ENCODE data around the gene BLOC1S3. TPM values are rescaled to one million over a fixed set of nuclear protein-coding genes. Genes with fewer than 3 reads are reported as not detected.

Gene BLOC1S3
- total and polyA plus RNA-seq, 2 of the 13 experiments (the other 11 are each of a cell fraction or from before 2014, with no cell fraction given): 4.3 to 4.8 TPM

DNA sequence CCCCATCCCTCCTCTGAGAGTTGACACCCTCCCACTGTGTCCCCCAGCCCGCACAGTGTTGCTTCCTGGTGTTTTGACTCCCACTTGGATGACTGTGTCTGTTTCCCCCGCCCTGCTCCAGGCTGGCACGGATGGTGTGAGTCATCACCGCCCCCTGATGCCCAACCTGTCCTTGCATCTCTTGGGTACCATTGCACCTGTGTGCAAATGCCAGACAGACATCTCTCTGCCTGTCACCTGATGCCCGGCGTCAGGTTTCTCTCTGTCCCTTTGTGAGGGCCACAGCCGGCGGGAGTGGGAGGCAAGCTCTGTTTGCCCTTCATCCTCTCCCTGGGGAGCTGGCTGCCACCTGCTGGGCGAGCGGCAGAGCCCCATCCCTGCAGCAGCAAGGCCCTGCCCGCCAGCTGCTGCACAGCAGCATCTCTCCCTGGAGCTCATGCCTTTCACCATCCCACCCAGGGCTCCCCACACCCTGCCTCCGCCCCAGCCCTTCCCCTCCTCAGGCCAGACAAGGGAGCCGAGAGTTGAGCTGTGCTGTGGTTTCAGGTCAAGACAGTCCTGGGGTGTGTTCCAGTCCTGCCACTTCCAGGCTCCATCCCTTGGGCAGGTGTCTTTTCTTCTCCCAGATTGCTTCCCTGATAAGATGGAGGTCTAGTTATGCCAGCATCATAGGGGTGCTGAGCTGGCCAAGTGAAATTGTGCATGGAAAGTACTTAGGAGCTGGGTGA lies 47.5 kb upstream of the BLOC1S3 start (continued):
- TF ChIP-seq DNMT3B (CRISPR knock-in tag; conservative IDR thresholded peaks at IDR 0.05): no peak
- no peak for TF ChIP-seq ZBTB7B (CRISPR knock-in tag; IDR thresholded peaks at IDR 0.05)
- TF ChIP-seq YEATS2 (CRISPR knock-in tag; IDR thresholded peaks at IDR 0.05; ENCODE audit: borderline replicate concordance): no peak
- 0 out of 2 replicates have a peak, but pooled peaks have one; percentile 34 for TF ChIP-seq GATAD2A (CRISPR knock-in tag; IDR thresholded peaks at IDR 0.05)
- no peak for TF ChIP-seq ZNF670 (CRISPR knock-in tag; IDR thresholded peaks at IDR 0.05; ENCODE audit: borderline replicate concordance)
- no peak for TF ChIP-seq ZNF432 (CRISPR knock-in tag; IDR thresholded peaks at IDR 0.05; ENCODE audit: borderline replicate concordance)
- TF ChIP-seq ZNF10 (CRISPR knock-in tag; IDR thresholded peaks at IDR 0.05; ENCODE audit: borderline replicate concordance, low read depth): no peak
- TF ChIP-seq ARNTL (CRISPR knock-in tag; IDR thresholded peaks at IDR 0.05): no peak
- no peak for TF ChIP-seq HNF4G (IDR thresholded peaks at IDR 0.05; ENCODE audit: borderline replicate concordance, low read depth, low read length)
- TF ChIP-seq HNF4G (CRISPR knock-in tag; IDR thresholded peaks at IDR 0.05; ENCODE audit: borderline replicate concordance, low read depth): no peak; the same call in 1 of the 2 replicates
- TF ChIP-seq TOPORS (CRISPR knock-in tag; IDR thresholded peaks at IDR 0.05): no peak
- TF ChIP-seq EEA1 (CRISPR knock-in tag; IDR thresholded peaks at IDR 0.05; ENCODE audit: borderline replicate concordance): no peak
- TF ChIP-seq NAIF1 (CRISPR knock-in tag; IDR thresholded peaks at IDR 0.05; ENCODE audit: borderline replicate concordance): no peak
- TF ChIP-seq KLF9 (CRISPR knock-in tag; IDR thresholded peaks at IDR 0.05; ENCODE audit: low read depth): no peak
- TF ChIP-seq, protein P1, sequence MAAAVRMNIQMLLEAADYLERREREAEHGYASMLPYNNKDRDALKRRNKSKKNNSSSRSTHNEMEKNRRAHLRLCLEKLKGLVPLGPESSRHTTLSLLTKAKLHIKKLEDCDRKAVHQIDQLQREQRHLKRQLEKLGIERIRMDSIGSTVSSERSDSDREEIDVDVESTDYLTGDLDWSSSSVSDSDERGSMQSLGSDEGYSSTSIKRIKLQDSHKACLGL (CRISPR knock-in tag; IDR thresholded peaks at IDR 0.05): no peak
- no peak for TF ChIP-seq GPN1 (CRISPR knock-in tag; IDR thresholded peaks at IDR 0.05; ENCODE audit: borderline replicate concordance)
- no peak for TF ChIP-seq JUNB (CRISPR knock-in tag; IDR thresholded peaks at IDR 0.05; ENCODE audit: borderline replicate concordance)
- no peak for TF ChIP-seq KDM1A (CRISPR knock-in tag; IDR thresholded peaks at IDR 0.05)
- TF ChIP-seq, protein P2, sequence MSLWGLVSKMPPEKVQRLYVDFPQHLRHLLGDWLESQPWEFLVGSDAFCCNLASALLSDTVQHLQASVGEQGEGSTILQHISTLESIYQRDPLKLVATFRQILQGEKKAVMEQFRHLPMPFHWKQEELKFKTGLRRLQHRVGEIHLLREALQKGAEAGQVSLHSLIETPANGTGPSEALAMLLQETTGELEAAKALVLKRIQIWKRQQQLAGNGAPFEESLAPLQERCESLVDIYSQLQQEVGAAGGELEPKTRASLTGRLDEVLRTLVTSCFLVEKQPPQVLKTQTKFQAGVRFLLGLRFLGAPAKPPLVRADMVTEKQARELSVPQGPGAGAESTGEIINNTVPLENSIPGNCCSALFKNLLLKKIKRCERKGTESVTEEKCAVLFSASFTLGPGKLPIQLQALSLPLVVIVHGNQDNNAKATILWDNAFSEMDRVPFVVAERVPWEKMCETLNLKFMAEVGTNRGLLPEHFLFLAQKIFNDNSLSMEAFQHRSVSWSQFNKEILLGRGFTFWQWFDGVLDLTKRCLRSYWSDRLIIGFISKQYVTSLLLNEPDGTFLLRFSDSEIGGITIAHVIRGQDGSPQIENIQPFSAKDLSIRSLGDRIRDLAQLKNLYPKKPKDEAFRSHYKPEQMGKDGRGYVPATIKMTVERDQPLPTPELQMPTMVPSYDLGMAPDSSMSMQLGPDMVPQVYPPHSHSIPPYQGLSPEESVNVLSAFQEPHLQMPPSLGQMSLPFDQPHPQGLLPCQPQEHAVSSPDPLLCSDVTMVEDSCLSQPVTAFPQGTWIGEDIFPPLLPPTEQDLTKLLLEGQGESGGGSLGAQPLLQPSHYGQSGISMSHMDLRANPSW (CRISPR knock-in tag; IDR thresholded peaks at IDR 0.05; ENCODE audit: borderline replicate concordance): no peak
- no peak for TF ChIP-seq ZNF350 (CRISPR knock-in tag; IDR thresholded peaks at IDR 0.05; ENCODE audit: borderline replicate concordance, low read depth)
- TF ChIP-seq JUN (CRISPR knock-in tag; IDR thresholded peaks at IDR 0.05): no peak
- TF ChIP-seq ZNF329 (CRISPR knock-in tag; IDR thresholded peaks at IDR 0.05; ENCODE audit: low read depth): no peak
- no peak for TF ChIP-seq TMF1 (CRISPR knock-in tag; IDR thresholded peaks at IDR 0.05; ENCODE audit: low read depth)
- TF ChIP-seq ELF3 (CRISPR knock-in tag; IDR thresholded peaks at IDR 0.05): 0 out of 2 replicates have a peak, but pooled peaks have one; percentile 17
- TF ChIP-seq JUND (CRISPR knock-in tag; IDR thresholded peaks at IDR 0.05): no peak
- no peak for TF ChIP-seq GABPA (IDR thresholded peaks at IDR 0.05; ENCODE audit: low read depth, low read length)
- peak; percentile 11; the same call in 1 of the 2 replicates for TF ChIP-seq GABPA (CRISPR knock-in tag; IDR thresholded peaks at IDR 0.05; ENCODE audit: low read depth)
- no peak for TF ChIP-seq ZSCAN29 (CRISPR knock-in tag; conservative IDR thresholded peaks at IDR 0.05)
- no peak for TF ChIP-seq KAT2B (IDR thresholded peaks at IDR 0.05; ENCODE audit: borderline replicate concordance, low read depth, low read length)
- TF ChIP-seq RNF2 (conservative IDR thresholded peaks at IDR 0.05; ENCODE audit: low read depth): no peak
- TF ChIP-seq ZNF576 (CRISPR knock-in tag; IDR thresholded peaks at IDR 0.05): no peak

All from HepG2 (cell line).